Measurements from ENCODE around the gene ZGPAT. TPM values are rescaled to one million over a fixed set of nuclear protein-coding genes. Genes with fewer than 3 reads are reported as not detected.
A peak's percentile ranks its signal among the peaks of the same experiment; 100 is the strongest.

Gene ZGPAT
- total and polyA plus RNA-seq, 2 of the 13 experiments (the other 11 are each of a cell fraction or from before 2014, with no cell fraction given) = 23.0 to 41.9 TPM

GRCh38 chr20:63740627-63741353 is 33.0 kb downstream of the ZGPAT start (continued):
- TF ChIP-seq NFKB2 (CRISPR knock-in tag; IDR thresholded peaks at IDR 0.05; ENCODE audit: borderline replicate concordance) = peak; percentile 94
- TF ChIP-seq DR1 (CRISPR knock-in tag; IDR thresholded peaks at IDR 0.05) = peak; percentile 97
- TF ChIP-seq RNF2 (conservative IDR thresholded peaks at IDR 0.05; ENCODE audit: low read depth) = no peak
- TF ChIP-seq SP4 (CRISPR knock-in tag; IDR thresholded peaks at IDR 0.05) = peak; percentile 98
- peak; percentile 96 for TF ChIP-seq ISL2 (CRISPR knock-in tag; IDR thresholded peaks at IDR 0.05)
- no peak for TF ChIP-seq RELA (CRISPR knock-in tag; IDR thresholded peaks at IDR 0.05)
- TF ChIP-seq DRAP1 (CRISPR knock-in tag; IDR thresholded peaks at IDR 0.05) = peak; percentile 96
- TF ChIP-seq E2F1 (CRISPR knock-in tag; IDR thresholded peaks at IDR 0.05) = peak; percentile 81
- peak; percentile 74 for TF ChIP-seq CCAR2 (optimal IDR thresholded peaks at IDR 0.05; ENCODE audit: low read depth, low read length)
- TF ChIP-seq KDM5A (IDR thresholded peaks at IDR 0.05; ENCODE audit: borderline replicate concordance, low read length) = peak; percentile 35; the same call in 1 of the 2 replicates
- peak; percentile 97; the same call in 1 of the 2 replicates for TF ChIP-seq ZNF597 (CRISPR knock-in tag; IDR thresholded peaks at IDR 0.05)
- no peak; the same call in 1 of the 2 replicates for TF ChIP-seq ZNF446 (CRISPR knock-in tag; IDR thresholded peaks at IDR 0.05)
- peak; percentile 98 for TF ChIP-seq KDM2A (CRISPR knock-in tag; IDR thresholded peaks at IDR 0.05; ENCODE audit: borderline replicate concordance, low read depth)
- peak; percentile 64; the same call in 1 of the 2 replicates for TF ChIP-seq ZNF749 (CRISPR knock-in tag; IDR thresholded peaks at IDR 0.05; ENCODE audit: borderline replicate concordance)
- peak; percentile 98 for TF ChIP-seq ZNF572 (CRISPR knock-in tag; IDR thresholded peaks at IDR 0.05)
- peak; percentile 98 for TF ChIP-seq ZNF614 (CRISPR knock-in tag; IDR thresholded peaks at IDR 0.05; ENCODE audit: borderline replicate concordance)
- peak; percentile 86; the same call in 1 of the 2 replicates for TF ChIP-seq NFIB (CRISPR knock-in tag; IDR thresholded peaks at IDR 0.05; ENCODE audit: borderline replicate concordance)
- TF ChIP-seq SRSF1 (optimal IDR thresholded peaks at IDR 0.05; ENCODE audit: low read depth, low read length) = peak; percentile 75
- peak; percentile 96 for TF ChIP-seq AGO2 (optimal IDR thresholded peaks at IDR 0.05; ENCODE audit: low read depth, low read length)
- no peak; the same call in 1 of the 2 replicates for TF ChIP-seq ZC3H4 (CRISPR knock-in tag; IDR thresholded peaks at IDR 0.05; ENCODE audit: borderline replicate concordance)
- TF ChIP-seq FOXC1 (CRISPR knock-in tag; IDR thresholded peaks at IDR 0.05; ENCODE audit: borderline replicate concordance) = peak; percentile 87; the same call in 1 of the 2 replicates
- TF ChIP-seq GMEB1 (CRISPR knock-in tag; IDR thresholded peaks at IDR 0.05; ENCODE audit: borderline replicate concordance) = peak; percentile 79; the same call in 1 of the 2 replicates
- TF ChIP-seq, protein P1, sequence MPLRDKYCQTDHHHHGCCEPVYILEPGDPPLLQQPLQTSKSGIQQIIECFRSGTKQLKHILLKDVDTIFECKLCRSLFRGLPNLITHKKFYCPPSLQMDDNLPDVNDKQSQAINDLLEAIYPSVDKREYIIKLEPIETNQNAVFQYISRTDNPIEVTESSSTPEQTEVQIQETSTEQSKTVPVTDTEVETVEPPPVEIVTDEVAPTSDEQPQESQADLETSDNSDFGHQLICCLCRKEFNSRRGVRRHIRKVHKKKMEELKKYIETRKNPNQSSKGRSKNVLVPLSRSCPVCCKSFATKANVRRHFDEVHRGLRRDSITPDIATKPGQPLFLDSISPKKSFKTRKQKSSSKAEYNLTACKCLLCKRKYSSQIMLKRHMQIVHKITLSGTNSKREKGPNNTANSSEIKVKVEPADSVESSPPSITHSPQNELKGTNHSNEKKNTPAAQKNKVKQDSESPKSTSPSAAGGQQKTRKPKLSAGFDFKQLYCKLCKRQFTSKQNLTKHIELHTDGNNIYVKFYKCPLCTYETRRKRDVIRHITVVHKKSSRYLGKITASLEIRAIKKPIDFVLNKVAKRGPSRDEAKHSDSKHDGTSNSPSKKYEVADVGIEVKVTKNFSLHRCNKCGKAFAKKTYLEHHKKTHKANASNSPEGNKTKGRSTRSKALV (CRISPR knock-in tag; IDR thresholded peaks at IDR 0.05) = peak; percentile 96
